GM20000 (cell line): Measurements from ENCODE around the gene SNRNP40.

ENCODE experiments used
- DNase-seq: peaks from one replicate; pipeline ENCODE4 v3.0.0; 2012; ENCODE audit warnings: low spot score
- CTCF ChIP-seq: IDR thresholded peaks from 2 replicates; pipeline ENCODE4 v1.5.1; 2012; ENCODE audit warnings: mild to moderate bottlenecking, control low read depth; ENCODE audit errors: extremely low read depth, missing control alignments

SNRNP40 gene

GRCh38 chr1:31230378-31230777 is 66.2 kb downstream of the SNRNP40 start:
- no peak for DNase-seq
- TF ChIP-seq CTCF, result no peak

- DNase-seq, result no peak
- no peak for TF ChIP-seq CTCF
Observed at GRCh38 chr1:31228986-31229385, 67.6 kb downstream of the SNRNP40 start.

GRCh38 chr1:31227891-31228568 is 68.6 kb downstream of the SNRNP40 start:
- DNase-seq, result no peak
- no peak for TF ChIP-seq CTCF

- no peak for TF ChIP-seq CTCF
- no peak for DNase-seq
Observed at GRCh38 chr1:31224068-31224467, 72.5 kb downstream of the SNRNP40 start.

GRCh38 chr1:31222176-31222575 is 74.4 kb downstream of the SNRNP40 start:
- TF ChIP-seq CTCF, result no peak
- no peak for DNase-seq

GRCh38 chr1:31221072-31221471 is 75.5 kb downstream of the SNRNP40 start:
- no peak for TF ChIP-seq CTCF
- no peak for DNase-seq

- TF ChIP-seq CTCF, result no peak
- no peak for DNase-seq
Observed at GRCh38 chr1:31219489-31219888, 77.1 kb downstream of the SNRNP40 start.
